ENCODE measurements around the gene ACSF2.
"Not testable (repeated sequence)": the region's sequence is repeated elsewhere in the genome, so short reads cannot be mapped to it uniquely, and the experiment has no call there.

The ACSF2 gene

GRCh38 chr17:50464736-50465135 lies 38.7 kb downstream of the ACSF2 start:
- DNase-seq (ENCODE audit: low read depth in 2 of 2), result no peak

- no peak for DNase-seq (ENCODE audit: low read depth in 2 of 2)
These were observed 39.2 kb downstream of the ACSF2 start for GRCh38 chr17:50465171-50465570.

- DNase-seq (ENCODE audit: low read depth in 2 of 2), result no peak
These were observed 39.6 kb downstream of the ACSF2 start for GRCh38 chr17:50465635-50466034.

GRCh38 chr17:50466371-50467113 lies 40.5 kb downstream of the ACSF2 start:
- DNase-seq (ENCODE audit: low read depth in 2 of 2), result no peak

- DNase-seq (ENCODE audit: low read depth in 2 of 2), result no peak
These were observed 41.3 kb downstream of the ACSF2 start for GRCh38 chr17:50467114-50467854.

- no peak for DNase-seq (ENCODE audit: low read depth in 2 of 2)
These were observed 41.9 kb downstream of the ACSF2 start for GRCh38 chr17:50467855-50468303.

GRCh38 chr17:50468304-50469207 lies 42.5 kb downstream of the ACSF2 start, which contains the start of gene CHAD:
TSS of gene CHAD (minus strand) at chr17:50468880. CDS start at chr17:50468813, 67 bp downstream.
- no peak for DNase-seq (ENCODE audit: low read depth in 2 of 2)

- no peak for DNase-seq (ENCODE audit: low read depth in 2 of 2)
These were observed 43.2 kb downstream of the ACSF2 start for GRCh38 chr17:50469208-50469605.

GRCh38 chr17:50469671-50470305 lies 43.8 kb downstream of the ACSF2 start:
- no peak for DNase-seq (ENCODE audit: low read depth in 2 of 2)

- no peak for DNase-seq (ENCODE audit: low read depth in 2 of 2)
These were observed 44.4 kb downstream of the ACSF2 start for GRCh38 chr17:50470426-50470825.

- DNase-seq (ENCODE audit: low read depth in 2 of 2), result no peak
These were observed 45.2 kb downstream of the ACSF2 start for GRCh38 chr17:50471009-50471905.

- no peak for DNase-seq (ENCODE audit: low read depth in 2 of 2)
These were observed 46.3 kb downstream of the ACSF2 start for GRCh38 chr17:50472286-50472685.

- DNase-seq (ENCODE audit: low read depth in 2 of 2), result not testable (repeated sequence)
These were observed 46.7 kb downstream of the ACSF2 start for GRCh38 chr17:50472761-50473161.

GRCh38 chr17:50473901-50474300 lies 47.9 kb downstream of the ACSF2 start:
- no peak for DNase-seq (ENCODE audit: low read depth in 2 of 2)

GRCh38 chr17:50474523-50474922 lies 48.5 kb downstream of the ACSF2 start:
- no peak for DNase-seq (ENCODE audit: low read depth in 2 of 2)

- DNase-seq (ENCODE audit: low read depth in 2 of 2), result no peak
These were observed 49.3 kb downstream of the ACSF2 start for GRCh38 chr17:50475362-50475761.

- not testable (repeated sequence) for DNase-seq (ENCODE audit: low read depth in 2 of 2)
These were observed 49.9 kb downstream of the ACSF2 start for GRCh38 chr17:50475775-50476544.

- no peak for DNase-seq (ENCODE audit: low read depth in 2 of 2)
These were observed 50.7 kb downstream of the ACSF2 start for GRCh38 chr17:50476545-50477315.

GRCh38 chr17:50477976-50478375 lies 52.0 kb downstream of the ACSF2 start:
- no peak for DNase-seq (ENCODE audit: low read depth in 2 of 2)
